HepG2 (cell line): ENCODE data around the gene LGR6.

Source experiments
- POLR2A ChIP-seq, 2 experiments: IDR thresholded peaks; 2 replicates each; pipeline ENCODE4 v1.6.1; 2011; ENCODE audit warnings: low read depth in 2 of 2, low read length in 2 of 2, mild to moderate bottlenecking in 1 of 2, moderate library complexity in 1 of 2; ENCODE audit not compliant: insufficient read depth in 1 of 2
- TF ChIP-seq, protein P1 (sequence below): sonication (generic); formaldehyde crosslinking; IDR thresholded peaks from 2 replicates; pipeline ENCODE4 v1.5.0; 2020; ENCODE audit warnings: missing genetic modification reagents
- TF ChIP-seq, protein P2 (sequence below): sonication (generic); formaldehyde crosslinking; IDR thresholded peaks from 2 replicates; pipeline ENCODE4 v1.5.0; 2020; ENCODE audit warnings: mild to moderate bottlenecking, missing genetic modification reagents, moderate library complexity
- TF ChIP-seq, protein P3 (sequence below), 2 experiments: IDR thresholded peaks; 2 replicates each; pipeline ENCODE4 v1.6.1; 2011 to 2012; ENCODE audit warnings: low read length in 2 of 2, borderline replicate concordance in 1 of 2, low read depth in 1 of 2, mild to moderate bottlenecking in 1 of 2, moderate library complexity in 1 of 2

DNA sequence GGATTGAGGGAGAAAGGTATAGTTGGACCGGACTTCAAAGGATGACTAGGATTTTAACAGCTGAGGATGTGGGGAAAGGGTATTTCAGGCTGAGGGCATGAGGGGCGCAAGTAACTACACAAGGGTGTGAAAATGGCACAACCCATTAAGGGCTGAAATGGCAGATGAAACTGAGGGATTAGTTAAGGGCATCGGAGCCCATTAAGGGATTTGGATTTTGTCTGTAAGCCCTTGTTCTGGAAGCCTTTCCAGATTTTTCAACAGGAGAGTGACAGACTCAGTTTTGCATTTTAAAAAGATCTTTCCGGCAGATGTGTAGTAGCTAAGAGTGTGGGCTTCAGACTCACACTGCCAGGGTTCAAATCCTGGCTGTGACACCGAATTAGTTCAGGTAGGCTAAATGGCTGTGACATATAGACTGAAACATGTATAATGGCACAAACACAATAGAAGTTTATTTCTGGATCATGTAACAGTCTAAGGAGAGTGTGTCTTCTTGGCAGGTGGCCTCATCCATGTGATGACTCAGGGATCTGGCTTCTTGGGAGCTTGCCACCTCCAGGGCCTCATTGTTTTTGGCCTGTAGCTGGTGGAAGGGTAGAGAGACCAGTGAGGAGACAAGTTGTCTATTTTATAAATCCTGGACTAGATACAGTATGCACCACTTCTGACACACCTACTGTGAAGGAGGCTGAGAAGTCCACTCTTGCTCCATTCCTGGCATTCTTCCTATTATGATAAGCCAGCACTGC, 98.5 kb downstream of the LGR6 start:
- TF ChIP-seq POLR2A (IDR thresholded peaks at IDR 0.05; ENCODE audit: insufficient read depth in 1 of 2, low read depth in 2 of 2, low read length in 2 of 2): no peak
- TF ChIP-seq, protein P1, sequence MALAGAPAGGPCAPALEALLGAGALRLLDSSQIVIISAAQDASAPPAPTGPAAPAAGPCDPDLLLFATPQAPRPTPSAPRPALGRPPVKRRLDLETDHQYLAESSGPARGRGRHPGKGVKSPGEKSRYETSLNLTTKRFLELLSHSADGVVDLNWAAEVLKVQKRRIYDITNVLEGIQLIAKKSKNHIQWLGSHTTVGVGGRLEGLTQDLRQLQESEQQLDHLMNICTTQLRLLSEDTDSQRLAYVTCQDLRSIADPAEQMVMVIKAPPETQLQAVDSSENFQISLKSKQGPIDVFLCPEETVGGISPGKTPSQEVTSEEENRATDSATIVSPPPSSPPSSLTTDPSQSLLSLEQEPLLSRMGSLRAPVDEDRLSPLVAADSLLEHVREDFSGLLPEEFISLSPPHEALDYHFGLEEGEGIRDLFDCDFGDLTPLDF (CRISPR knock-in tag): no peak
- TF ChIP-seq, protein P2, sequence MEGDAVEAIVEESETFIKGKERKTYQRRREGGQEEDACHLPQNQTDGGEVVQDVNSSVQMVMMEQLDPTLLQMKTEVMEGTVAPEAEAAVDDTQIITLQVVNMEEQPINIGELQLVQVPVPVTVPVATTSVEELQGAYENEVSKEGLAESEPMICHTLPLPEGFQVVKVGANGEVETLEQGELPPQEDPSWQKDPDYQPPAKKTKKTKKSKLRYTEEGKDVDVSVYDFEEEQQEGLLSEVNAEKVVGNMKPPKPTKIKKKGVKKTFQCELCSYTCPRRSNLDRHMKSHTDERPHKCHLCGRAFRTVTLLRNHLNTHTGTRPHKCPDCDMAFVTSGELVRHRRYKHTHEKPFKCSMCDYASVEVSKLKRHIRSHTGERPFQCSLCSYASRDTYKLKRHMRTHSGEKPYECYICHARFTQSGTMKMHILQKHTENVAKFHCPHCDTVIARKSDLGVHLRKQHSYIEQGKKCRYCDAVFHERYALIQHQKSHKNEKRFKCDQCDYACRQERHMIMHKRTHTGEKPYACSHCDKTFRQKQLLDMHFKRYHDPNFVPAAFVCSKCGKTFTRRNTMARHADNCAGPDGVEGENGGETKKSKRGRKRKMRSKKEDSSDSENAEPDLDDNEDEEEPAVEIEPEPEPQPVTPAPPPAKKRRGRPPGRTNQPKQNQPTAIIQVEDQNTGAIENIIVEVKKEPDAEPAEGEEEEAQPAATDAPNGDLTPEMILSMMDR (CRISPR knock-in tag): no peak
- TF ChIP-seq, protein P3, sequence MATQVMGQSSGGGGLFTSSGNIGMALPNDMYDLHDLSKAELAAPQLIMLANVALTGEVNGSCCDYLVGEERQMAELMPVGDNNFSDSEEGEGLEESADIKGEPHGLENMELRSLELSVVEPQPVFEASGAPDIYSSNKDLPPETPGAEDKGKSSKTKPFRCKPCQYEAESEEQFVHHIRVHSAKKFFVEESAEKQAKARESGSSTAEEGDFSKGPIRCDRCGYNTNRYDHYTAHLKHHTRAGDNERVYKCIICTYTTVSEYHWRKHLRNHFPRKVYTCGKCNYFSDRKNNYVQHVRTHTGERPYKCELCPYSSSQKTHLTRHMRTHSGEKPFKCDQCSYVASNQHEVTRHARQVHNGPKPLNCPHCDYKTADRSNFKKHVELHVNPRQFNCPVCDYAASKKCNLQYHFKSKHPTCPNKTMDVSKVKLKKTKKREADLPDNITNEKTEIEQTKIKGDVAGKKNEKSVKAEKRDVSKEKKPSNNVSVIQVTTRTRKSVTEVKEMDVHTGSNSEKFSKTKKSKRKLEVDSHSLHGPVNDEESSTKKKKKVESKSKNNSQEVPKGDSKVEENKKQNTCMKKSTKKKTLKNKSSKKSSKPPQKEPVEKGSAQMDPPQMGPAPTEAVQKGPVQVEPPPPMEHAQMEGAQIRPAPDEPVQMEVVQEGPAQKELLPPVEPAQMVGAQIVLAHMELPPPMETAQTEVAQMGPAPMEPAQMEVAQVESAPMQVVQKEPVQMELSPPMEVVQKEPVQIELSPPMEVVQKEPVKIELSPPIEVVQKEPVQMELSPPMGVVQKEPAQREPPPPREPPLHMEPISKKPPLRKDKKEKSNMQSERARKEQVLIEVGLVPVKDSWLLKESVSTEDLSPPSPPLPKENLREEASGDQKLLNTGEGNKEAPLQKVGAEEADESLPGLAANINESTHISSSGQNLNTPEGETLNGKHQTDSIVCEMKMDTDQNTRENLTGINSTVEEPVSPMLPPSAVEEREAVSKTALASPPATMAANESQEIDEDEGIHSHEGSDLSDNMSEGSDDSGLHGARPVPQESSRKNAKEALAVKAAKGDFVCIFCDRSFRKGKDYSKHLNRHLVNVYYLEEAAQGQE (IDR thresholded peaks at IDR 0.05; ENCODE audit: borderline replicate concordance in 1 of 2, low read depth in 1 of 2, low read length in 2 of 2): no peak
